HepG2 (cell line): ENCODE results near the gene STK32C. TPM values are rescaled to one million over a fixed set of nuclear protein-coding genes. Genes with fewer than 3 reads are reported as not detected.

Experiments used
- KDM2A ChIP-seq: sonication (generic); formaldehyde crosslinking; IDR thresholded peaks from 2 replicates; pipeline ENCODE4 v1.4.0; 2020; ENCODE audit warnings: low read depth, missing genetic modification reagents, borderline replicate concordance
- MAFG ChIP-seq: sonication (generic); formaldehyde crosslinking; IDR thresholded peaks from 2 replicates; pipeline ENCODE4 v1.5.1; 2020; ENCODE audit warnings: mild to moderate bottlenecking, missing genetic modification reagents
- TRIM22 ChIP-seq: fragments of 450-650 bp; IDR thresholded peaks from 2 replicates; pipeline ENCODE4 v1.6.1; 2017
- ZBTB1 ChIP-seq: sonication (generic); formaldehyde crosslinking; IDR thresholded peaks from 2 replicates; pipeline ENCODE4 v1.4.0; 2020; ENCODE audit warnings: missing genetic modification reagents, borderline replicate concordance
- ZBTB7A ChIP-seq: sonication (generic); formaldehyde crosslinking; IDR thresholded peaks from 2 replicates; pipeline ENCODE4 v1.8.0; 2022; ENCODE audit warnings: mild to moderate bottlenecking, missing genetic modification reagents
- ZC3H13 ChIP-seq: sonication (generic); formaldehyde crosslinking; IDR thresholded peaks from 2 replicates; pipeline ENCODE4 v1.8.1; 2023; ENCODE audit warnings: mild to moderate bottlenecking, missing genetic modification reagents, moderate library complexity
- ZNF101 ChIP-seq: sonication (generic); formaldehyde crosslinking; IDR thresholded peaks from 2 replicates; pipeline ENCODE4 v1.4.0; 2020; ENCODE audit warnings: mild to moderate bottlenecking, low read depth, missing genetic modification reagents, borderline replicate concordance
- ZNF331 ChIP-seq: sonication (generic); formaldehyde crosslinking; IDR thresholded peaks from 2 replicates; pipeline ENCODE4 v1.4.0; 2020; ENCODE audit warnings: missing genetic modification reagents
- ZNF513 ChIP-seq: sonication (generic); formaldehyde crosslinking; conservative IDR thresholded peaks from 2 replicates; pipeline ENCODE4 v1.5.0; 2020; ENCODE audit warnings: missing genetic modification reagents
- polyA plus RNA-seq, 8 experiments: library from polyadenylated mRNA; depleted of rRNA in 3 of 8; stranded (reverse) in 7 of 8; unstranded in 1 of 8; fragments of >200 nt; fragmentation: Illumina TruSeq in 4 of 8; extraction: Trizol in 4 of 8; gene quantifications; 2 replicates each; pipeline versions ENCODE4 v1.2.1 to v1.2.3, GENCODE V29; 2011 to 2016; ENCODE audit warnings: low read depth in 4 of 8, missing spikeins in 1 of 8, mixed read lengths in 1 of 8; ENCODE audit not compliant: insufficient read depth in 1 of 8
- total RNA-seq, 5 experiments: library from RNA; depleted of rRNA; stranded (reverse); fragments of >200 nt; fragmentation: Illumina TruSeq; extraction: Trizol; gene quantifications; 2 replicates each; pipeline ENCODE4 v1.2.3, GENCODE V29; 2016; ENCODE audit warnings: low read depth in 1 of 5
- TF ChIP-seq, protein P1 (sequence below): sonication (generic); formaldehyde crosslinking; IDR thresholded peaks from 2 replicates; pipeline ENCODE4 v1.4.0; 2020; ENCODE audit warnings: missing genetic modification reagents
- TF ChIP-seq, protein P2 (sequence below): sonication (generic); formaldehyde crosslinking; IDR thresholded peaks from 2 replicates; pipeline ENCODE4 v1.5.0; 2020; ENCODE audit warnings: mild to moderate bottlenecking, missing genetic modification reagents, borderline replicate concordance
- TF ChIP-seq, protein P3 (sequence below), 2 experiments: IDR thresholded peaks; 2 replicates each; pipeline ENCODE4 v1.6.1; 2011 to 2012; ENCODE audit warnings: low read length in 2 of 2, borderline replicate concordance in 1 of 2, low read depth in 1 of 2, mild to moderate bottlenecking in 1 of 2, moderate library complexity in 1 of 2

The STK32C gene
- total and polyA plus RNA-seq, 2 of the 13 experiments (the other 11 are each of a cell fraction or from before 2014, with no cell fraction given): 10.9 to 19.4 TPM

- TF ChIP-seq, protein P1, sequence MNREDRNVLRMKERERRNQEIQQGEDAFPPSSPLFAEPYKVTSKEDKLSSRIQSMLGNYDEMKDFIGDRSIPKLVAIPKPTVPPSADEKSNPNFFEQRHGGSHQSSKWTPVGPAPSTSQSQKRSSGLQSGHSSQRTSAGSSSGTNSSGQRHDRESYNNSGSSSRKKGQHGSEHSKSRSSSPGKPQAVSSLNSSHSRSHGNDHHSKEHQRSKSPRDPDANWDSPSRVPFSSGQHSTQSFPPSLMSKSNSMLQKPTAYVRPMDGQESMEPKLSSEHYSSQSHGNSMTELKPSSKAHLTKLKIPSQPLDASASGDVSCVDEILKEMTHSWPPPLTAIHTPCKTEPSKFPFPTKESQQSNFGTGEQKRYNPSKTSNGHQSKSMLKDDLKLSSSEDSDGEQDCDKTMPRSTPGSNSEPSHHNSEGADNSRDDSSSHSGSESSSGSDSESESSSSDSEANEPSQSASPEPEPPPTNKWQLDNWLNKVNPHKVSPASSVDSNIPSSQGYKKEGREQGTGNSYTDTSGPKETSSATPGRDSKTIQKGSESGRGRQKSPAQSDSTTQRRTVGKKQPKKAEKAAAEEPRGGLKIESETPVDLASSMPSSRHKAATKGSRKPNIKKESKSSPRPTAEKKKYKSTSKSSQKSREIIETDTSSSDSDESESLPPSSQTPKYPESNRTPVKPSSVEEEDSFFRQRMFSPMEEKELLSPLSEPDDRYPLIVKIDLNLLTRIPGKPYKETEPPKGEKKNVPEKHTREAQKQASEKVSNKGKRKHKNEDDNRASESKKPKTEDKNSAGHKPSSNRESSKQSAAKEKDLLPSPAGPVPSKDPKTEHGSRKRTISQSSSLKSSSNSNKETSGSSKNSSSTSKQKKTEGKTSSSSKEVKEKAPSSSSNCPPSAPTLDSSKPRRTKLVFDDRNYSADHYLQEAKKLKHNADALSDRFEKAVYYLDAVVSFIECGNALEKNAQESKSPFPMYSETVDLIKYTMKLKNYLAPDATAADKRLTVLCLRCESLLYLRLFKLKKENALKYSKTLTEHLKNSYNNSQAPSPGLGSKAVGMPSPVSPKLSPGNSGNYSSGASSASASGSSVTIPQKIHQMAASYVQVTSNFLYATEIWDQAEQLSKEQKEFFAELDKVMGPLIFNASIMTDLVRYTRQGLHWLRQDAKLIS: no peak
- no peak for TF ChIP-seq ZNF331
- no peak for TF ChIP-seq TRIM22
- TF ChIP-seq KDM2A (CRISPR knock-in tag): peak; percentile 68; the same call in 1 of the 2 replicates
- TF ChIP-seq ZC3H13 (CRISPR knock-in tag): no peak
- TF ChIP-seq, protein P2, sequence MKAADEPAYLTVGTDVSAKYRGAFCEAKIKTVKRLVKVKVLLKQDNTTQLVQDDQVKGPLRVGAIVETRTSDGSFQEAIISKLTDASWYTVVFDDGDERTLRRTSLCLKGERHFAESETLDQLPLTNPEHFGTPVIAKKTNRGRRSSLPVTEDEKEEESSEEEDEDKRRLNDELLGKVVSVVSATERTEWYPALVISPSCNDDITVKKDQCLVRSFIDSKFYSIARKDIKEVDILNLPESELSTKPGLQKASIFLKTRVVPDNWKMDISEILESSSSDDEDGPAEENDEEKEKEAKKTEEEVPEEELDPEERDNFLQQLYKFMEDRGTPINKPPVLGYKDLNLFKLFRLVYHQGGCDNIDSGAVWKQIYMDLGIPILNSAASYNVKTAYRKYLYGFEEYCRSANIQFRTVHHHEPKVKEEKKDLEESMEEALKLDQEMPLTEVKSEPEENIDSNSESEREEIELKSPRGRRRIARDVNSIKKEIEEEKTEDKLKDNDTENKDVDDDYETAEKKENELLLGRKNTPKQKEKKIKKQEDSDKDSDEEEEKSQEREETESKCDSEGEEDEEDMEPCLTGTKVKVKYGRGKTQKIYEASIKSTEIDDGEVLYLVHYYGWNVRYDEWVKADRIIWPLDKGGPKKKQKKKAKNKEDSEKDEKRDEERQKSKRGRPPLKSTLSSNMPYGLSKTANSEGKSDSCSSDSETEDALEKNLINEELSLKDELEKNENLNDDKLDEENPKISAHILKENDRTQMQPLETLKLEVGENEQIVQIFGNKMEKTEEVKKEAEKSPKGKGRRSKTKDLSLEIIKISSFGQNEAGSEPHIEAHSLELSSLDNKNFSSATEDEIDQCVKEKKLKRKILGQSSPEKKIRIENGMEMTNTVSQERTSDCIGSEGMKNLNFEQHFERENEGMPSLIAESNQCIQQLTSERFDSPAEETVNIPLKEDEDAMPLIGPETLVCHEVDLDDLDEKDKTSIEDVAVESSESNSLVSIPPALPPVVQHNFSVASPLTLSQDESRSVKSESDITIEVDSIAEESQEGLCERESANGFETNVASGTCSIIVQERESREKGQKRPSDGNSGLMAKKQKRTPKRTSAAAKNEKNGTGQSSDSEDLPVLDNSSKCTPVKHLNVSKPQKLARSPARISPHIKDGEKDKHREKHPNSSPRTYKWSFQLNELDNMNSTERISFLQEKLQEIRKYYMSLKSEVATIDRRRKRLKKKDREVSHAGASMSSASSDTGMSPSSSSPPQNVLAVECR (CRISPR knock-in tag): peak; percentile 41; the same call in 1 of the 2 replicates
- TF ChIP-seq ZNF101: no peak
- TF ChIP-seq, protein P3, sequence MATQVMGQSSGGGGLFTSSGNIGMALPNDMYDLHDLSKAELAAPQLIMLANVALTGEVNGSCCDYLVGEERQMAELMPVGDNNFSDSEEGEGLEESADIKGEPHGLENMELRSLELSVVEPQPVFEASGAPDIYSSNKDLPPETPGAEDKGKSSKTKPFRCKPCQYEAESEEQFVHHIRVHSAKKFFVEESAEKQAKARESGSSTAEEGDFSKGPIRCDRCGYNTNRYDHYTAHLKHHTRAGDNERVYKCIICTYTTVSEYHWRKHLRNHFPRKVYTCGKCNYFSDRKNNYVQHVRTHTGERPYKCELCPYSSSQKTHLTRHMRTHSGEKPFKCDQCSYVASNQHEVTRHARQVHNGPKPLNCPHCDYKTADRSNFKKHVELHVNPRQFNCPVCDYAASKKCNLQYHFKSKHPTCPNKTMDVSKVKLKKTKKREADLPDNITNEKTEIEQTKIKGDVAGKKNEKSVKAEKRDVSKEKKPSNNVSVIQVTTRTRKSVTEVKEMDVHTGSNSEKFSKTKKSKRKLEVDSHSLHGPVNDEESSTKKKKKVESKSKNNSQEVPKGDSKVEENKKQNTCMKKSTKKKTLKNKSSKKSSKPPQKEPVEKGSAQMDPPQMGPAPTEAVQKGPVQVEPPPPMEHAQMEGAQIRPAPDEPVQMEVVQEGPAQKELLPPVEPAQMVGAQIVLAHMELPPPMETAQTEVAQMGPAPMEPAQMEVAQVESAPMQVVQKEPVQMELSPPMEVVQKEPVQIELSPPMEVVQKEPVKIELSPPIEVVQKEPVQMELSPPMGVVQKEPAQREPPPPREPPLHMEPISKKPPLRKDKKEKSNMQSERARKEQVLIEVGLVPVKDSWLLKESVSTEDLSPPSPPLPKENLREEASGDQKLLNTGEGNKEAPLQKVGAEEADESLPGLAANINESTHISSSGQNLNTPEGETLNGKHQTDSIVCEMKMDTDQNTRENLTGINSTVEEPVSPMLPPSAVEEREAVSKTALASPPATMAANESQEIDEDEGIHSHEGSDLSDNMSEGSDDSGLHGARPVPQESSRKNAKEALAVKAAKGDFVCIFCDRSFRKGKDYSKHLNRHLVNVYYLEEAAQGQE (IDR thresholded peaks at IDR 0.05; ENCODE audit: borderline replicate concordance in 1 of 2, low read depth in 1 of 2, low read length in 2 of 2): peak; percentile 84 to 94
- no peak for TF ChIP-seq ZBTB1 (CRISPR knock-in tag)
- no peak for TF ChIP-seq MAFG (CRISPR knock-in tag)
- no peak for TF ChIP-seq ZBTB7A (CRISPR knock-in tag)
- TF ChIP-seq ZNF513 (CRISPR knock-in tag): no peak
Measured at GRCh38 chr10:132185601-132186487, 121.9 kb downstream of the STK32C start (continued).
